ENCODE data around the gene AKNA. TPM values are rescaled to one million over a fixed set of nuclear protein-coding genes. Genes with fewer than 3 reads are reported as not detected.

AKNA gene
- polyA plus RNA-seq, 4 donors, result 3.4 to 22.0 (median 12.8) TPM

- WGBS, 3 donors, result 84 to 87% (median 85%) methylated on average over 6 of the region's 6 CpGs
- no peak for FAIRE-seq
Observed at GRCh38 chr9:114431770-114432169, 44.0 kb upstream of the AKNA start.

GRCh38 chr9:114431003-114431402, 43.2 kb upstream of the AKNA start:
- Histone ChIP-seq H3K27ac (ENCODE audit: low read depth in 1 of 3, low read length in 2 of 3) (no peak overlapping the region), H3K9me3 (ENCODE audit: control insufficient read depth in 2 of 2, insufficient read depth in 1 of 2, low read depth in 1 of 2, low read length in 1 of 2) (no peaks in the 10 kb centered on the region), H3K36me3 (ENCODE audit: control insufficient read depth in 3 of 3, insufficient read depth in 2 of 3, low read depth in 1 of 3, low read length in 3 of 3) (peaks cover 0 to 10% (median 0%) of the 10 kb centered on the region in 3 donors), H3K4me1 (ENCODE audit: control insufficient read depth in 3 of 3, insufficient read depth in 2 of 3, low read depth in 1 of 3, low read length in 2 of 3) (no peaks in the 10 kb centered on the region), H3K4me3 (ENCODE audit: low read depth in 1 of 3, low read length in 3 of 3) (no peak overlapping the region), H3K27me3 (ENCODE audit: control insufficient read depth in 3 of 3, insufficient read depth in 3 of 3, low read length in 3 of 3) (no peaks in the 10 kb centered on the region)
- FAIRE-seq (no peak), DNase-seq (no peak)
- 87 to 89% (median 88%) methylated on average over 4 of the region's 4 CpGs for WGBS, 3 donors

More at GRCh38 chr9:114431770-114432169, 44.0 kb upstream of the AKNA start:
- no peak overlapping the region for H3K27ac ChIP-seq (ENCODE audit: low read depth in 1 of 3, low read length in 2 of 3)
- H3K27me3 ChIP-seq (ENCODE audit: control insufficient read depth in 3 of 3, insufficient read depth in 3 of 3, low read length in 3 of 3), result no peaks in the 10 kb centered on the region
- H3K36me3 ChIP-seq (ENCODE audit: control insufficient read depth in 3 of 3, insufficient read depth in 2 of 3, low read depth in 1 of 3, low read length in 3 of 3), result peaks cover 0 to 7% (median 0%) of the 10 kb centered on the region in 3 donors
- no peak for DNase-seq
- no peak overlapping the region for H3K4me3 ChIP-seq (ENCODE audit: low read depth in 1 of 3, low read length in 3 of 3)
- H3K4me1 ChIP-seq (ENCODE audit: control insufficient read depth in 3 of 3, insufficient read depth in 2 of 3, low read depth in 1 of 3, low read length in 2 of 3), result no peaks in the 10 kb centered on the region
- no peaks in the 10 kb centered on the region for H3K9me3 ChIP-seq (ENCODE audit: control insufficient read depth in 2 of 2, insufficient read depth in 1 of 2, low read depth in 1 of 2, low read length in 1 of 2)

GRCh38 chr9:114430457-114430856, 42.7 kb upstream of the AKNA start:
- Histone ChIP-seq H3K27ac (ENCODE audit: low read depth in 1 of 3, low read length in 2 of 3) (no peak overlapping the region), H3K4me3 (ENCODE audit: low read depth in 1 of 3, low read length in 3 of 3) (no peak overlapping the region), H3K27me3 (ENCODE audit: control insufficient read depth in 3 of 3, insufficient read depth in 3 of 3, low read length in 3 of 3) (no peaks in the 10 kb centered on the region), H3K4me1 (ENCODE audit: control insufficient read depth in 3 of 3, insufficient read depth in 2 of 3, low read depth in 1 of 3, low read length in 2 of 3) (no peaks in the 10 kb centered on the region), H3K9me3 (ENCODE audit: control insufficient read depth in 2 of 2, insufficient read depth in 1 of 2, low read depth in 1 of 2, low read length in 1 of 2) (no peaks in the 10 kb centered on the region), H3K36me3 (ENCODE audit: control insufficient read depth in 3 of 3, insufficient read depth in 2 of 3, low read depth in 1 of 3, low read length in 3 of 3) (peaks cover 0 to 10% (median 0%) of the 10 kb centered on the region in 3 donors)
- no peak for FAIRE-seq
- DNase-seq, result no peak
- WGBS, 3 donors, result 84 to 90% (median 89%) methylated on average over 5 of the region's 5 CpGs

- no peaks in the 10 kb centered on the region for H3K9me3 ChIP-seq (ENCODE audit: control insufficient read depth in 2 of 2, insufficient read depth in 1 of 2, low read depth in 1 of 2, low read length in 1 of 2)
- no peak overlapping the region for H3K27ac ChIP-seq (ENCODE audit: low read depth in 1 of 3, low read length in 2 of 3)
- no peaks in the 10 kb centered on the region for H3K27me3 ChIP-seq (ENCODE audit: control insufficient read depth in 3 of 3, insufficient read depth in 3 of 3, low read length in 3 of 3)
- H3K36me3 ChIP-seq (ENCODE audit: control insufficient read depth in 3 of 3, insufficient read depth in 2 of 3, low read depth in 1 of 3, low read length in 3 of 3), result peaks cover 0 to 18% (median 0%) of the 10 kb centered on the region in 3 donors
- no peak for DNase-seq
- 82 to 87% (median 83%) methylated on average over 6 of the region's 6 CpGs for WGBS, 3 donors
- no peaks in the 10 kb centered on the region for H3K4me1 ChIP-seq (ENCODE audit: control insufficient read depth in 3 of 3, insufficient read depth in 2 of 3, low read depth in 1 of 3, low read length in 2 of 3)
- H3K4me3 ChIP-seq (ENCODE audit: low read depth in 1 of 3, low read length in 3 of 3), result no peak overlapping the region
- no peak for FAIRE-seq
Observed at GRCh38 chr9:114429488-114429887, 41.7 kb upstream of the AKNA start.

DNA sequence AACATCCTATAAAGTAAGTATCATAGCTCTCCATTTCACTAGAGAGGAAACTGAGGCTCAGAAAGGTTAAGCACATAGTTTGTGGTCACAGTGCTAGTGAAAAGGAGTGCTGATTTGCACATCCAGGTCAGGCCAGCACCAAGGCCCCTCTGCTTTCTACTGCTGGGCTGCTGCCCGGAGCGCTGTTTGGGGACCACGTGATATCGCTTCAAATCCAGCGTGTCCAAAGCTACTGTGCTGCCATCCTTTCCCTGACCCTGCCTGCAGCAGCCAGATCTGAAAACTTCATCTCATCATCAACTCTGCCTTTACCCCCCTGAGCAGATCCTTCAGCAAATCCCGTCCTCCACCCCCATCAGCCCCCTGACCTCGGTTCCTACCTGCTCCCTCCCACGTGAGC, 40.7 kb upstream of the AKNA start:
- no peak for DNase-seq
- no peak for FAIRE-seq
- Histone ChIP-seq H3K4me3 (ENCODE audit: low read depth in 1 of 3, low read length in 3 of 3) (no peak overlapping the region), H3K27me3 (ENCODE audit: control insufficient read depth in 3 of 3, insufficient read depth in 3 of 3, low read length in 3 of 3) (no peaks in the 10 kb centered on the region), H3K36me3 (ENCODE audit: control insufficient read depth in 3 of 3, insufficient read depth in 2 of 3, low read depth in 1 of 3, low read length in 3 of 3) (peaks cover 0 to 25% (median 0%) of the 10 kb centered on the region in 3 donors), H3K27ac (ENCODE audit: low read depth in 1 of 3, low read length in 2 of 3) (no peak overlapping the region), H3K9me3 (ENCODE audit: control insufficient read depth in 2 of 2, insufficient read depth in 1 of 2, low read depth in 1 of 2, low read length in 1 of 2) (no peaks in the 10 kb centered on the region), H3K4me1 (ENCODE audit: control insufficient read depth in 3 of 3, insufficient read depth in 2 of 3, low read depth in 1 of 3, low read length in 2 of 3) (no peaks in the 10 kb centered on the region)
- WGBS, 3 donors, result 90 to 93% (median 90%) methylated on average over 8 of the region's 8 CpGs

GRCh38 chr9:114427644-114428043, 39.9 kb upstream of the AKNA start:
- Histone ChIP-seq H3K27ac (ENCODE audit: low read depth in 1 of 3, low read length in 2 of 3) (no peak overlapping the region), H3K4me1 (ENCODE audit: control insufficient read depth in 3 of 3, insufficient read depth in 2 of 3, low read depth in 1 of 3, low read length in 2 of 3) (no peaks in the 10 kb centered on the region), H3K27me3 (ENCODE audit: control insufficient read depth in 3 of 3, insufficient read depth in 3 of 3, low read length in 3 of 3) (no peaks in the 10 kb centered on the region), H3K36me3 (ENCODE audit: control insufficient read depth in 3 of 3, insufficient read depth in 2 of 3, low read depth in 1 of 3, low read length in 3 of 3) (peaks cover 0 to 27% (median 0%) of the 10 kb centered on the region in 3 donors), H3K4me3 (ENCODE audit: low read depth in 1 of 3, low read length in 3 of 3) (no peak overlapping the region), H3K9me3 (ENCODE audit: control insufficient read depth in 2 of 2, insufficient read depth in 1 of 2, low read depth in 1 of 2, low read length in 1 of 2) (no peaks in the 10 kb centered on the region)
- FAIRE-seq (no peak), DNase-seq (no peak)
- 92 to 97% (median 93%) methylated on average over 4 of the region's 4 CpGs for WGBS, 3 donors

GRCh38 chr9:114426046-114426948, 38.5 kb upstream of the AKNA start:
- FAIRE-seq, result no peak
- H3K4me3 ChIP-seq (ENCODE audit: low read depth in 1 of 3, low read length in 3 of 3), result no peak overlapping the region
- H3K36me3 ChIP-seq (ENCODE audit: control insufficient read depth in 3 of 3, insufficient read depth in 2 of 3, low read depth in 1 of 3, low read length in 3 of 3), result peaks cover 0 to 27% (median 0%) of the 10 kb centered on the region in 3 donors
- H3K4me1 ChIP-seq (ENCODE audit: control insufficient read depth in 3 of 3, insufficient read depth in 2 of 3, low read depth in 1 of 3, low read length in 2 of 3), result no peaks in the 10 kb centered on the region
- no peak overlapping the region for H3K27ac ChIP-seq (ENCODE audit: low read depth in 1 of 3, low read length in 2 of 3)
- WGBS, 3 donors, result 86 to 88% (median 87%) methylated on average over 16 to 18 of the region's 18 CpGs
- no peaks in the 10 kb centered on the region for H3K27me3 ChIP-seq (ENCODE audit: control insufficient read depth in 3 of 3, insufficient read depth in 3 of 3, low read length in 3 of 3)
- DNase-seq, result no peak
- H3K9me3 ChIP-seq (ENCODE audit: control insufficient read depth in 2 of 2, insufficient read depth in 1 of 2, low read depth in 1 of 2, low read length in 1 of 2), result no peaks in the 10 kb centered on the region

- DNase-seq (no peak), FAIRE-seq (no peak)
- no peaks in the 10 kb centered on the region for H3K27me3 ChIP-seq (ENCODE audit: control insufficient read depth in 3 of 3, insufficient read depth in 3 of 3, low read length in 3 of 3)
- H3K27ac ChIP-seq (ENCODE audit: low read depth in 1 of 3, low read length in 2 of 3), result no peak overlapping the region
- no peaks in the 10 kb centered on the region for H3K4me1 ChIP-seq (ENCODE audit: control insufficient read depth in 3 of 3, insufficient read depth in 2 of 3, low read depth in 1 of 3, low read length in 2 of 3)
- no peaks in the 10 kb centered on the region for H3K9me3 ChIP-seq (ENCODE audit: control insufficient read depth in 2 of 2, insufficient read depth in 1 of 2, low read depth in 1 of 2, low read length in 1 of 2)
- 88 to 91% (median 89%) methylated on average over 11 of the region's 11 CpGs for WGBS, 3 donors
- H3K36me3 ChIP-seq (ENCODE audit: control insufficient read depth in 3 of 3, insufficient read depth in 2 of 3, low read depth in 1 of 3, low read length in 3 of 3), result peaks cover 0 to 32% (median 0%) of the 10 kb centered on the region in 3 donors
- no peak overlapping the region for H3K4me3 ChIP-seq (ENCODE audit: low read depth in 1 of 3, low read length in 3 of 3)
Observed at GRCh38 chr9:114425126-114425525, 37.3 kb upstream of the AKNA start.
